GM21381 (cell line): Measurements from ENCODE around the gene MS4A2.
"Not testable (repeated sequence)": the region's sequence is repeated elsewhere in the genome, so short reads cannot be mapped to it uniquely, and the experiment has no call there.

ENCODE experiments used
- ATAC-seq: cut with Tn5 transposase; IDR thresholded peaks from one replicate; pipeline ENCODE4 v1.9.1; 2021; ENCODE audit warnings: mild to moderate bottlenecking, moderate library complexity; ENCODE audit not compliant: unreplicated experiment

The MS4A2 gene

GRCh38 chr11:60100516-60100915 is 12.1 kb downstream of the MS4A2 start:
- no peak for ATAC-seq

GRCh38 chr11:60101368-60101767 is 12.9 kb downstream of the MS4A2 start:
- ATAC-seq = not testable (repeated sequence)

GRCh38 chr11:60104471-60105115 is 16.1 kb downstream of the MS4A2 start:
- not testable (repeated sequence) for ATAC-seq

GRCh38 chr11:60108631-60109030 is 20.2 kb downstream of the MS4A2 start:
- ATAC-seq = not testable (repeated sequence)

GRCh38 chr11:60111793-60112192 is 23.3 kb downstream of the MS4A2 start:
- ATAC-seq = no peak

- no peak for ATAC-seq
Measured at GRCh38 chr11:60116996-60117790, 28.7 kb downstream of the MS4A2 start.

GRCh38 chr11:60118338-60118737 is 29.9 kb downstream of the MS4A2 start:
- no peak for ATAC-seq

- ATAC-seq = no peak
Measured at GRCh38 chr11:60119710-60120109, 31.2 kb downstream of the MS4A2 start.

GRCh38 chr11:60121264-60121663 is 32.8 kb downstream of the MS4A2 start:
- ATAC-seq = no peak

GRCh38 chr11:60122414-60123036 is 34.1 kb downstream of the MS4A2 start:
- ATAC-seq = no peak

- ATAC-seq = no peak
Measured at GRCh38 chr11:60124802-60125432, 36.5 kb downstream of the MS4A2 start.

GRCh38 chr11:60125956-60126585 is 37.6 kb downstream of the MS4A2 start:
- no peak for ATAC-seq

GRCh38 chr11:60127311-60127811 is 38.9 kb downstream of the MS4A2 start:
- ATAC-seq = no peak

GRCh38 chr11:60128376-60128775 is 39.9 kb downstream of the MS4A2 start:
- no peak for ATAC-seq

- ATAC-seq = not testable (repeated sequence)
Measured at GRCh38 chr11:60128866-60129265, 40.4 kb downstream of the MS4A2 start.

- ATAC-seq = no peak
Measured at GRCh38 chr11:60129853-60130252, 41.4 kb downstream of the MS4A2 start.

- no peak for ATAC-seq
Measured at GRCh38 chr11:60130496-60130895, 42.0 kb downstream of the MS4A2 start.

GRCh38 chr11:60131912-60132311 is 43.4 kb downstream of the MS4A2 start:
- ATAC-seq = no peak

GRCh38 chr11:60133917-60134316 is 45.5 kb downstream of the MS4A2 start:
- ATAC-seq = no peak

GRCh38 chr11:60143768-60144167 is 55.3 kb downstream of the MS4A2 start:
- no peak for ATAC-seq

- ATAC-seq = no peak
Measured at GRCh38 chr11:60145677-60146076, 57.2 kb downstream of the MS4A2 start.
